Natural killer cell (primary cell): Measurements from ENCODE around the gene RAP1A. TPM values are rescaled to one million over a fixed set of nuclear protein-coding genes. Genes with fewer than 3 reads are reported as not detected.
A peak's percentile ranks its signal among the peaks of the same experiment; 100 is the strongest.

Source experiments
- ATAC-seq, 3 donors: fragments of 150-1000 bp in 2 of 3; fragments of 200-7000 bp in 1 of 3; cut with Tn5 transposase; 1 replicate in 1 of 3; 2 replicates in 2 of 3; pipeline ENCODE4 v1.10.0; 2021; ENCODE audit warnings: mild to moderate bottlenecking in 2 of 3, moderate library complexity in 2 of 3
- DNase-seq, 2 donors: peaks; one replicate each; pipeline versions ENCODE4 v3.0.0 to v3.0.0-alpha.2; 2013 to 2021; ENCODE audit warnings: mixed read lengths in 1 of 2
- H3K27ac ChIP-seq: one replicate; pipeline ENCODE4 v1.5.1; 2013; ENCODE audit warnings: mild to moderate bottlenecking, low read length
- H3K27me3 ChIP-seq: one replicate; pipeline ENCODE4 v1.6.1; 2013; ENCODE audit warnings: low read length; ENCODE audit not compliant: control insufficient read depth, insufficient read depth
- H3K36me3 ChIP-seq: one replicate; pipeline ENCODE4 v1.6.1; 2013; ENCODE audit warnings: low read length; ENCODE audit not compliant: control insufficient read depth, insufficient read depth
- H3K4me1 ChIP-seq: one replicate; pipeline ENCODE4 v1.6.1; 2013; ENCODE audit warnings: low read length; ENCODE audit not compliant: control insufficient read depth, insufficient read depth
- H3K4me3 ChIP-seq: one replicate; pipeline ENCODE4 v1.5.1; 2013; ENCODE audit warnings: low read length
- H3K9me3 ChIP-seq: one replicate; pipeline ENCODE4 v1.6.1; 2013; ENCODE audit warnings: low read length; ENCODE audit not compliant: control insufficient read depth, insufficient read depth
- H3K27ac Mint-ChIP-seq, 2 donors: one replicate each; pipeline ENCODE4 v1.8.0; 2022; ENCODE audit warnings: mild to moderate bottlenecking in 2 of 2, mixed read lengths in 2 of 2, moderate library complexity in 1 of 2
- H3K27me3 Mint-ChIP-seq, 2 donors: one replicate each; pipeline ENCODE4 v1.8.0; 2022; ENCODE audit warnings: low read depth in 2 of 2, mixed read lengths in 2 of 2
- H3K36me3 Mint-ChIP-seq: one replicate; pipeline ENCODE4 v1.8.0; 2022; ENCODE audit warnings: mixed read lengths
- H3K4me1 Mint-ChIP-seq, 2 donors: one replicate each; pipeline ENCODE4 v1.8.0; 2022; ENCODE audit warnings: mixed read lengths in 2 of 2
- H3K4me3 Mint-ChIP-seq: one replicate; pipeline ENCODE4 v1.8.0; 2022; ENCODE audit warnings: mild to moderate bottlenecking, moderate library complexity, mixed read lengths
- H3K9me3 Mint-ChIP-seq, 2 donors: one replicate each; pipeline ENCODE4 v1.8.0; 2022; ENCODE audit warnings: mixed read lengths in 2 of 2
- WGBS: methylation state at CpG from one replicate; pipeline ENCODE4 v1.1.7; 2013; ENCODE audit warnings: missing lambda C conversion rate; ENCODE audit not compliant: insufficient coverage; 5-methylcytosine and 5-hydroxymethylcytosine counted together
- intact Hi-C: fragments of 100-400 bp; cut with micrococcal nuclease; formaldehyde crosslinking; loops from one replicate; pipeline ENCODE4 v1.14.2; 2022
- total RNA-seq, 4 donors: library from RNA; stranded (reverse); fragments of 120-200 nt in 1 of 4; gene quantifications; one replicate each; pipeline versions ENCODE4 v1.2.3 to v1.2.4, GENCODE V29; 2013 to 2022
- TF ChIP-seq, protein P1 (sequence below): fragments of 200-600 bp; IDR thresholded peaks from one replicate; pipeline ENCODE4 v1.8.0; 2022; ENCODE audit warnings: antibody characterized with exemption

Gene RAP1A
- total RNA-seq, 3 donors from 2014 or later (not counting 1 experiment from before 2014, with no cell fraction given), result 83.7 to 112 (median 104) TPM

DNA sequence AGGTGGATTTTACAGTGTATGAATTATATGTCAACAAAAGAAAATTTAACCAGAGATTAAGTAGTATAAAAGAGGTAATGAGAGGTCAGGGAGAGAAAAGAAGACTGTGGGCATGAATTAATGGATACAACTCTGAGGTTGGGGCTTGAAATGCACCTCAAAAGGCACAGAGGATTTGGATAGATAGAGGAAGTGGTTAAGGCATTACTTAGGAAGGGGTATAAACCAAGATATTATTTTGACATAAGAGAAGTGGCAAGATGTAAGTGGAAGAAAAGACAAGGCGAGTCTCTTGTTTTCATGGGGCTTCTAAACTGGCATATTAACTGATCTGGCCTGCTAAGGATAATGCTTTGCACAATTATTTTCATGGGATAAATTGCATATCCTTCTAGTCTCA lies 34.1 kb downstream of the RAP1A start:
- no peaks in the 10 kb centered on the region for H3K36me3 Mint-ChIP-seq
- peak overlapping the region; percentile 4 to 10 for H3K27ac Mint-ChIP-seq
- H3K4me1 ChIP-seq, result peaks cover 12% of the 10 kb centered on the region
- no peak overlapping the region for H3K27ac ChIP-seq
- TF ChIP-seq, protein P1, sequence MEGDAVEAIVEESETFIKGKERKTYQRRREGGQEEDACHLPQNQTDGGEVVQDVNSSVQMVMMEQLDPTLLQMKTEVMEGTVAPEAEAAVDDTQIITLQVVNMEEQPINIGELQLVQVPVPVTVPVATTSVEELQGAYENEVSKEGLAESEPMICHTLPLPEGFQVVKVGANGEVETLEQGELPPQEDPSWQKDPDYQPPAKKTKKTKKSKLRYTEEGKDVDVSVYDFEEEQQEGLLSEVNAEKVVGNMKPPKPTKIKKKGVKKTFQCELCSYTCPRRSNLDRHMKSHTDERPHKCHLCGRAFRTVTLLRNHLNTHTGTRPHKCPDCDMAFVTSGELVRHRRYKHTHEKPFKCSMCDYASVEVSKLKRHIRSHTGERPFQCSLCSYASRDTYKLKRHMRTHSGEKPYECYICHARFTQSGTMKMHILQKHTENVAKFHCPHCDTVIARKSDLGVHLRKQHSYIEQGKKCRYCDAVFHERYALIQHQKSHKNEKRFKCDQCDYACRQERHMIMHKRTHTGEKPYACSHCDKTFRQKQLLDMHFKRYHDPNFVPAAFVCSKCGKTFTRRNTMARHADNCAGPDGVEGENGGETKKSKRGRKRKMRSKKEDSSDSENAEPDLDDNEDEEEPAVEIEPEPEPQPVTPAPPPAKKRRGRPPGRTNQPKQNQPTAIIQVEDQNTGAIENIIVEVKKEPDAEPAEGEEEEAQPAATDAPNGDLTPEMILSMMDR, result no peak
- DNase-seq (no peak), ATAC-seq (no peak)
- H3K27me3 Mint-ChIP-seq, result no peaks in the 10 kb centered on the region
- H3K36me3 ChIP-seq, result no peaks in the 10 kb centered on the region
- H3K4me3 Mint-ChIP-seq, result no peak overlapping the region
- no peaks in the 10 kb centered on the region for H3K9me3 ChIP-seq
- intact Hi-C loops, result no loop called here
- peaks cover 45 to 58% of the 10 kb centered on the region in 2 donors for H3K4me1 Mint-ChIP-seq
- H3K27me3 ChIP-seq, result no peaks in the 10 kb centered on the region
- 29% methylated on average over 1 of the region's 1 CpG for WGBS
- H3K9me3 Mint-ChIP-seq, result no peaks in the 10 kb centered on the region
- H3K4me3 ChIP-seq, result no peak overlapping the region

GRCh38 chr1:111654839-111655238 lies 35.2 kb downstream of the RAP1A start:
- peaks cover 42 to 54% of the 10 kb centered on the region in 2 donors for H3K4me1 Mint-ChIP-seq
- no peak overlapping the region for H3K4me3 Mint-ChIP-seq
- no peaks in the 10 kb centered on the region for H3K9me3 Mint-ChIP-seq
- H3K27me3 Mint-ChIP-seq, result no peaks in the 10 kb centered on the region
- no peak for DNase-seq
- 77% methylated on average over 4 of the region's 4 CpGs for WGBS
- no peaks in the 10 kb centered on the region for H3K36me3 ChIP-seq
- H3K9me3 ChIP-seq, result no peaks in the 10 kb centered on the region
- intact Hi-C loops, result loop anchor here (5.0 kb wide), 1 partner anchor 178 kb away; no protein-coding TSS in a partner anchor
- ATAC-seq, result no peak
- H3K27me3 ChIP-seq, result no peaks in the 10 kb centered on the region
- peaks cover 5% of the 10 kb centered on the region for H3K4me1 ChIP-seq
- H3K4me3 ChIP-seq, result no peak overlapping the region
- no peaks in the 10 kb centered on the region for H3K36me3 Mint-ChIP-seq
- peak overlapping the region; percentile 37 to 68 for H3K27ac Mint-ChIP-seq
- TF ChIP-seq, protein P1, result no peak
- no peak overlapping the region for H3K27ac ChIP-seq

DNA sequence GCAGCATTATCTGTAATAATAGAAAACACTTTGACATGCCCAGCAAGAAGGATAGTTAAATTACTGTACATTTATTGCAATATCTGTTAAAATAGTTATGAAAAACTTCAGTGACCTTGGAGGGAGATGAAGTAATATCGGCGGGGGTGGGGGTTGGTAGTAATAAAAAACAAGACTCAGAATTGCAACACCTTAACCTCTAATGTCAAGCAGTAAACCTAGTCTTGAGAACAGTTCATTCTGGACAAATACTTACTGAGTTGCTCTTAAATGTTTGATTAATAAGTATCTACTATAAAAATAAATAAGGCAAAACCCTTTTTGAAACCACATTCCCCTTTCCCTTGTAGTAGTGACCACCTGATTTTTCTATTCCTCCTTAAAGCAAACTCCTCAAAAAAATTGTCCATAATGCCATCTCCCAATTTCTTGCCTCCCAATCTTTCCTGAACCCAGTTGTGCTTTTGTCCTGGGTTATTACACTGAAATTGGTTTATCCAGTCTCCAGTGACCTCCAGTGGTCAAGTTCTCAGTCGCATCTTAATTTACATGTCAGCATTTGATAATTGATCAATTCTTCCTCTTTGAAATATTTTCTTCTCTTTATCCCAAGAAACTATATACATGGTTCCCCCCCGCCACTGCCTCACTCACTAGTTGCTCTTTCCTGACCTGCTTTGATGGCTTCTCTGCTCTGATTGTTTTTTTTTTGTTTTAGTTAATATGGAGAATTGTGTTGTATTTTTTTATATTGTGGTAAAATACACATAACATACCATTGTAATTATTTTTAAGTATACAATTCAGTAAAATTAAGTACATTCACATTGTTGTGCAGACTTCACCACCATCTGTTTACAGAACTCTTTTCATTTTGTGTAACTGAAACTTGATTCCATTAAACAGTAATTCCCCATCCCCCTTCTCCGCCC lies 36.8 kb downstream of the RAP1A start:
- Mint-ChIP-seq H3K9me3 (no peaks in the 10 kb centered on the region), H3K4me3 (no peak overlapping the region), H3K27ac (peak overlapping the region; percentile 24 to 65), H3K4me1 (peaks cover 31 to 44% of the 10 kb centered on the region in 2 donors), H3K36me3 (no peaks in the 10 kb centered on the region), H3K27me3 (no peaks in the 10 kb centered on the region)
- ATAC-seq (peak in 2 of 3 donors; percentile 36 to 50), DNase-seq (peak in 1 of 2 donors; percentile 72)
- no peaks in the 10 kb centered on the region for H3K9me3 ChIP-seq
- peaks cover 9% of the 10 kb centered on the region for H3K4me1 ChIP-seq
- H3K27me3 ChIP-seq, result no peaks in the 10 kb centered on the region
- H3K36me3 ChIP-seq, result no peaks in the 10 kb centered on the region
- no peak overlapping the region for H3K4me3 ChIP-seq
- intact Hi-C loops, result loop anchor here (1.0 to 5.0 kb wide), 2 partner anchors 148 to 179 kb away; no protein-coding TSS in a partner anchor
- TF ChIP-seq, protein P1, result peak; percentile 60
- H3K27ac ChIP-seq, result no peak overlapping the region
- 68% methylated on average over 2 of the region's 5 CpGs for WGBS
